Mammary epithelial cell (primary cell): Measurements from ENCODE around the gene FSHR.

Experiments
- EZH2 ChIP-seq: IDR thresholded peaks from 2 replicates; pipeline ENCODE4 v1.6.1; 2012; ENCODE audit warnings: low read length, inconsistent platforms, borderline replicate concordance
- TF ChIP-seq, protein P1 (sequence below), 2 donors: IDR thresholded peaks in 1 of 2; conservative IDR thresholded peaks in 1 of 2; 2 replicates each; pipeline ENCODE4 v1.5.1; 2011 to 2012; ENCODE audit warnings: inconsistent platforms in 2 of 2, low read length in 2 of 2, mild to moderate bottlenecking in 2 of 2, control low read depth in 1 of 2, low read depth in 1 of 2; ENCODE audit not compliant: insufficient read depth in 1 of 2; ENCODE audit errors: extremely low read depth in 1 of 2

DNA sequence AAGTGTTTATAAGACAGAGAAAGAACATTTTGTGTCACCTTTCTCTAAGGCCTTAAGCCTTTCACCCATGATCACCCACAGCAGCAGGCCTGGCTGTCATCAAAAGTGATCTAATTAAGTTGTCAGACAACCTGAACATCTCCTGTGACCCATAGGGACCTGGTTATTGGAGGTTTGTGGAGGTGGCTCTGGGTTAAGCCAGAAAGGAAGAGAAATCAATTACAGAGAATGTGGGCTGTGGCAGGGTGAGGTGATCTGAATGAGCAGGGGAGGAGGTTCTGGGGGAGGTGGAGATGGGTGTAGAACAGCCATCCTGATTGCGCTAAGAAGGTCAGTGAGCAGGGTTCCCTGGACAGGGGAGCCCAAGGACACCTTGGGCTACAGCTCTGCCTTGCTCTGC is 170.8 kb downstream of the FSHR start:
- TF ChIP-seq, protein P1, sequence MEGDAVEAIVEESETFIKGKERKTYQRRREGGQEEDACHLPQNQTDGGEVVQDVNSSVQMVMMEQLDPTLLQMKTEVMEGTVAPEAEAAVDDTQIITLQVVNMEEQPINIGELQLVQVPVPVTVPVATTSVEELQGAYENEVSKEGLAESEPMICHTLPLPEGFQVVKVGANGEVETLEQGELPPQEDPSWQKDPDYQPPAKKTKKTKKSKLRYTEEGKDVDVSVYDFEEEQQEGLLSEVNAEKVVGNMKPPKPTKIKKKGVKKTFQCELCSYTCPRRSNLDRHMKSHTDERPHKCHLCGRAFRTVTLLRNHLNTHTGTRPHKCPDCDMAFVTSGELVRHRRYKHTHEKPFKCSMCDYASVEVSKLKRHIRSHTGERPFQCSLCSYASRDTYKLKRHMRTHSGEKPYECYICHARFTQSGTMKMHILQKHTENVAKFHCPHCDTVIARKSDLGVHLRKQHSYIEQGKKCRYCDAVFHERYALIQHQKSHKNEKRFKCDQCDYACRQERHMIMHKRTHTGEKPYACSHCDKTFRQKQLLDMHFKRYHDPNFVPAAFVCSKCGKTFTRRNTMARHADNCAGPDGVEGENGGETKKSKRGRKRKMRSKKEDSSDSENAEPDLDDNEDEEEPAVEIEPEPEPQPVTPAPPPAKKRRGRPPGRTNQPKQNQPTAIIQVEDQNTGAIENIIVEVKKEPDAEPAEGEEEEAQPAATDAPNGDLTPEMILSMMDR (conservative IDR thresholded peaks at IDR 0.05 in 1 of 2, IDR thresholded peaks at IDR 0.05 in 1 of 2; ENCODE audit: extremely low read depth in 1 of 2, insufficient read depth in 1 of 2, low read depth in 1 of 2, low read length in 2 of 2): no peak
- no peak for TF ChIP-seq EZH2
